SK-N-SH (cell line): ENCODE results near the gene FCGBP. TPM values are rescaled to one million over a fixed set of nuclear protein-coding genes. Genes with fewer than 3 reads are reported as not detected.

Source experiments
- CTCF ChIA-PET: fragments of 300-600, 350-600 bp; formaldehyde crosslinking; extraction: SDS; loops from one replicate; lab custom pipeline; 2021; lab: Yijun Ruan, JAX
- POLR2A ChIA-PET: fragments of 350-600 bp; sonication (Branson Sonifier 250); formaldehyde crosslinking; extraction: SDS; loops from one replicate; lab custom pipeline; 2020; ENCODE audit warnings: antibody characterized with exemption, inconsistent platforms; lab: Yijun Ruan, JAX
- DNase-seq: peaks from one replicate; pipeline ENCODE4 v3.0.0; 2012
- H2AFZ ChIP-seq: fragments of 200-600 bp; sonication (generic); 2 replicates; pipeline ENCODE4 v1.8.1; 2016; ENCODE audit warnings: antibody characterized with exemption, mild to moderate bottlenecking, low read depth
- H3F3A ChIP-seq: fragments of 200-600 bp; sonication (generic); replicated peaks from 2 replicates; pipeline ENCODE3; 2016; ENCODE audit warnings: antibody characterized with exemption, mild to moderate bottlenecking; ENCODE audit not compliant: insufficient read depth
- H3K27ac ChIP-seq, 2 experiments: fragments of 200-500 bp in 1 of 2; fragments of 200-600 bp in 1 of 2; sonication (Bioruptor generic) in 1 of 2; sonication (generic), shearing (Covaris generic) in 1 of 2; 2 replicates each; pipeline versions ENCODE4 v1.5.1 to v1.6.1; 2014 to 2016; ENCODE audit warnings: low read depth in 2 of 2, inconsistent platforms in 1 of 2, low read length in 1 of 2, mild to moderate bottlenecking in 1 of 2, mixed read lengths in 1 of 2
- H3K27me3 ChIP-seq: fragments of 200-600 bp; sonication (generic), shearing (Covaris generic); 2 replicates; pipeline ENCODE4 v1.6.1; 2016; ENCODE audit warnings: mixed run types; ENCODE audit not compliant: insufficient read depth
- H3K36me3 ChIP-seq, 2 experiments: fragments of 200-500 bp in 1 of 2; fragments of 200-600 bp in 1 of 2; sonication (Bioruptor generic) in 1 of 2; sonication (generic) in 1 of 2; replicated peaks in 1 of 2; 2 replicates each; pipeline versions ENCODE3 to v1.5.1; 2014 to 2016; ENCODE audit warnings: low read length in 1 of 2, mild to moderate bottlenecking in 1 of 2; ENCODE audit not compliant: insufficient read depth in 2 of 2, control insufficient read depth in 1 of 2
- H3K4me1 ChIP-seq, 2 experiments: fragments of 200-500 bp in 1 of 2; fragments of 200-600 bp in 1 of 2; sonication (Bioruptor generic) in 1 of 2; sonication (generic), shearing (Covaris generic) in 1 of 2; 2 replicates each; pipeline versions ENCODE4 v1.5.1 to v1.6.1; 2014 to 2016; ENCODE audit warnings: low read depth in 1 of 2, low read length in 1 of 2, mixed run types in 1 of 2; ENCODE audit not compliant: insufficient read depth in 2 of 2, control insufficient read depth in 1 of 2
- H3K4me2 ChIP-seq: fragments of 200-600 bp; sonication (generic), shearing (Covaris generic); 2 replicates; pipeline ENCODE4 v1.6.1; 2017; ENCODE audit warnings: mixed run types
- H3K4me3 ChIP-seq, 2 experiments: fragments of 200-500 bp in 1 of 2; fragments of 200-600 bp in 1 of 2; sonication (Bioruptor generic) in 1 of 2; sonication (generic), shearing (Covaris generic) in 1 of 2; 2 replicates each; pipeline versions ENCODE4 v1.5.1 to v1.8.1; 2014 to 2016; ENCODE audit warnings: low read depth in 2 of 2, inconsistent platforms in 1 of 2, low read length in 1 of 2, mild to moderate bottlenecking in 1 of 2, mixed read lengths in 1 of 2, moderate library complexity in 1 of 2
- H3K79me2 ChIP-seq: fragments of 200-600 bp; sonication (generic); 2 replicates; pipeline ENCODE4 v1.8.1; 2017; ENCODE audit warnings: mild to moderate bottlenecking; ENCODE audit not compliant: insufficient read depth
- H3K9ac ChIP-seq: fragments of 200-600 bp; sonication (generic); 2 replicates; pipeline ENCODE4 v1.6.1; 2017; ENCODE audit warnings: mixed run types
- H3K9me2 ChIP-seq: fragments of 200-600 bp; sonication (generic); 2 replicates; pipeline ENCODE4 v1.6.1; 2017; ENCODE audit warnings: mixed run types
- H3K9me3 ChIP-seq: fragments of 200-600 bp; sonication (generic); 2 replicates; pipeline ENCODE4 v1.6.1; 2017; ENCODE audit warnings: mixed run types, mild to moderate bottlenecking, moderate library complexity
- H4K20me1 ChIP-seq: fragments of 200-600 bp; sonication (generic); 2 replicates; pipeline ENCODE4 v1.6.1; 2017; ENCODE audit warnings: mild to moderate bottlenecking, mixed run types; ENCODE audit not compliant: insufficient read depth
- CHD2 ChIP-seq: fragments of 150-350 bp; IDR thresholded peaks from 2 replicates; pipeline ENCODE4 v1.6.1; 2018; ENCODE audit warnings: low read length; ENCODE audit not compliant: partially characterized antibody
- ELF1 ChIP-seq: IDR thresholded peaks from 2 replicates; pipeline ENCODE4 v1.4.0; 2012
- EZH2phosphoT487 ChIP-seq: fragments of 200-600 bp; sonication (generic); IDR thresholded peaks from 2 replicates; pipeline ENCODE4 v1.6.1; 2017; ENCODE audit warnings: low read depth, mixed run types, mild to moderate bottlenecking, antibody characterized with exemption, moderate library complexity, borderline replicate concordance
- FOXJ3 ChIP-seq: sonication (generic); formaldehyde crosslinking; IDR thresholded peaks from 2 replicates; pipeline ENCODE4 v1.5.1; 2020; ENCODE audit warnings: mild to moderate bottlenecking, missing genetic modification reagents
- GABPA ChIP-seq: IDR thresholded peaks from 2 replicates; pipeline ENCODE4 v1.4.0; 2012; ENCODE audit warnings: low read depth, mild to moderate bottlenecking
- JUND ChIP-seq: IDR thresholded peaks from 2 replicates; pipeline ENCODE4 v1.4.0; 2012
- MEF2A ChIP-seq: IDR thresholded peaks from 2 replicates; pipeline ENCODE4 v1.4.0; 2012; ENCODE audit warnings: low read depth, borderline replicate concordance
- MXI1 ChIP-seq: IDR thresholded peaks from 2 replicates; pipeline ENCODE4 v1.6.1; 2012; ENCODE audit warnings: mild to moderate bottlenecking, low read depth, low read length, improper control_type of control experiment
- NFIC ChIP-seq: IDR thresholded peaks from 2 replicates; pipeline ENCODE4 v1.4.0; 2012; ENCODE audit warnings: borderline replicate concordance
- POLR2AphosphoS5 ChIP-seq: IDR thresholded peaks from 2 replicates; pipeline ENCODE4 v1.6.1; 2012; ENCODE audit warnings: low read depth, low read length
- RCOR1 ChIP-seq: fragments of 150-350 bp; IDR thresholded peaks from 2 replicates; pipeline ENCODE4 v1.6.1; 2017; ENCODE audit warnings: antibody characterized with exemption, low read length
- RXRA ChIP-seq: IDR thresholded peaks from 2 replicates; pipeline ENCODE4 v1.4.0; 2012; ENCODE audit warnings: low read depth, mild to moderate bottlenecking, borderline replicate concordance
- SIN3A ChIP-seq: IDR thresholded peaks from 2 replicates; pipeline ENCODE4 v1.6.1; 2012; ENCODE audit warnings: low read depth, mild to moderate bottlenecking, low read length, moderate library complexity, borderline replicate concordance
- SMC3 ChIP-seq: IDR thresholded peaks from 2 replicates; pipeline ENCODE4 v1.6.1; 2012; ENCODE audit warnings: low read depth, low read length, improper control_type of control experiment
- TAF1 ChIP-seq: IDR thresholded peaks from 2 replicates; pipeline ENCODE4 v1.6.1; 2012; ENCODE audit warnings: low read depth, mild to moderate bottlenecking, low read length, moderate library complexity, borderline replicate concordance
- WGBS: methylation state at CpG from one replicate; pipeline ENCODE4 v1.1.6; 2017; ENCODE audit warnings: low lambda C conversion rate; 5-methylcytosine and 5-hydroxymethylcytosine counted together
- polyA plus RNA-seq, 3 experiments: library from polyadenylated mRNA; depleted of rRNA; stranded (reverse); fragments of >200 nt; gene quantifications; 2 replicates each; pipeline ENCODE4 v1.2.3, GENCODE V29; 2012
- TF ChIP-seq, protein P1 (sequence below): IDR thresholded peaks from 2 replicates; pipeline ENCODE4 v1.4.0; 2012; ENCODE audit warnings: low read depth, borderline replicate concordance
- TF ChIP-seq, protein P2 (sequence below): IDR thresholded peaks from 2 replicates; pipeline ENCODE4 v1.4.0; 2012; ENCODE audit warnings: low read depth
- TF ChIP-seq, protein P3 (sequence below): IDR thresholded peaks from 2 replicates; pipeline ENCODE4 v1.6.1; 2012; ENCODE audit warnings: mild to moderate bottlenecking, low read depth, low read length, moderate library complexity
- TF ChIP-seq, protein P4 (sequence below): fragments of 150-350 bp; IDR thresholded peaks from 2 replicates; pipeline ENCODE4 v1.6.1; 2016; ENCODE audit warnings: mild to moderate bottlenecking, low read depth, low read length

The FCGBP gene
- 0.07 and 0.10 TPM in 2 replicates for polyA plus RNA-seq (2012; rRNA removed)
- 0.01 TPM in 2 replicates for polyA plus RNA-seq (2012; cell fraction: cytosol; rRNA removed)
- polyA plus RNA-seq (2012; cell fraction: nucleus; rRNA removed) = 0.18 and 0.29 TPM in 2 replicates

DNA sequence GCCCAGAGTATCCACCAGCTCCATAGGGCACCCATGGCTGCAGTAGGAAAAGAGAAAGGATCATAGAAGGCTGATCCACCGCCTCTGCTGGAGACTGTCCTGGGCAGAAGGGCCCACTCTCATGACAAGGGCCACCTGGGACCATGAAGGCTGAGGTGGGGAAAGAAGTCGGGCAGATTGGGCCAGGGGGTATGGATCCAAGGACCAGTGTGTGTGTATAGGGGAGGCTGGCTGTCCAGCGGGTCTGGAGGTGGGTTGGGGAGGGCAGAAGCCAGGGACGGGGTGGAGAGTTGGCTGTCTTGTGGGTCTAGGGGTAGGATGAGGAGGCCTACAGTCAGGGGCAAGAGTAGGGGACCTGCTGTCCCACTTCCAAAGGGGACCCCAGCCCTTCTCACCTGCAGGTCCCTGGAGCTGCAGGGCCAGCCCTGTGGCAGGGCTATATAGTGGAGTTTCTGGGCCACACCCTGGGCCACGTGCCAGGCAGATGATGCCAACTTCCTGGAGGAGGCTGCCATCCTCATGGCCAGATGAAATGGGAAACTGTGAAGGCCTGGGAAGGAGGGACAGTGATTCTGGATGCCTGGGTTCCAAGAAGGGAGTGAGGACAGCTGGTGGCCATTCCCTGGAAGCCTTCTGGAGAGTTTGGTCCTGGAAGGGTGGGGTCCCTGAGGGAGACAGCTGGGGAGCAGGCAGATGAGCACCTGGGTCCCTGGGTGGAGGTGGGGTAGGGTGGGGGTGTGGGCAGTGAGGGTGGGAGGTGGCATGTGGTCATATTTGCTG lies at the start of gene FCGBP:
Gene FCGBP (minus strand): TSS at position 51 of the 780 bp plus-strand sequence.
- H3K4me2 ChIP-seq = no peak within 1 kb of the TSS
- H2AFZ ChIP-seq = no peak within 1 kb of the TSS
- no peak for TF ChIP-seq MEF2A
- no peak for TF ChIP-seq FOXJ3
- no peak for TF ChIP-seq JUND
- no peak for TF ChIP-seq RCOR1
- no peak for TF ChIP-seq RXRA
- no peak for TF ChIP-seq EZH2phosphoT487
- TF ChIP-seq GABPA = no peak
- no peak for TF ChIP-seq TAF1
- TF ChIP-seq, protein P1, sequence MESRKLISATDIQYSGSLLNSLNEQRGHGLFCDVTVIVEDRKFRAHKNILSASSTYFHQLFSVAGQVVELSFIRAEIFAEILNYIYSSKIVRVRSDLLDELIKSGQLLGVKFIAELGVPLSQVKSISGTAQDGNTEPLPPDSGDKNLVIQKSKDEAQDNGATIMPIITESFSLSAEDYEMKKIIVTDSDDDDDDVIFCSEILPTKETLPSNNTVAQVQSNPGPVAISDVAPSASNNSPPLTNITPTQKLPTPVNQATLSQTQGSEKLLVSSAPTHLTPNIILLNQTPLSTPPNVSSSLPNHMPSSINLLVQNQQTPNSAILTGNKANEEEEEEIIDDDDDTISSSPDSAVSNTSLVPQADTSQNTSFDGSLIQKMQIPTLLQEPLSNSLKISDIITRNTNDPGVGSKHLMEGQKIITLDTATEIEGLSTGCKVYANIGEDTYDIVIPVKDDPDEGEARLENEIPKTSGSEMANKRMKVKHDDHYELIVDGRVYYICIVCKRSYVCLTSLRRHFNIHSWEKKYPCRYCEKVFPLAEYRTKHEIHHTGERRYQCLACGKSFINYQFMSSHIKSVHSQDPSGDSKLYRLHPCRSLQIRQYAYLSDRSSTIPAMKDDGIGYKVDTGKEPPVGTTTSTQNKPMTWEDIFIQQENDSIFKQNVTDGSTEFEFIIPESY = no peak
- ChIA-PET POLR2A (no interaction called here), CTCF (no interaction called here)
- H3K79me2 ChIP-seq = no peaks in the 10 kb centered on the region
- no peak within 1 kb of the TSS for H3K27ac ChIP-seq
- H3K9me2 ChIP-seq = no peaks in the 10 kb centered on the region
- H3K9me3 ChIP-seq = no peaks in the 10 kb centered on the region
- H4K20me1 ChIP-seq = no peaks in the 10 kb centered on the region
- H3K4me3 ChIP-seq = no peak within 1 kb of the TSS
- H3F3A ChIP-seq = no peaks in the 10 kb centered on the region
- H3K36me3 ChIP-seq = no peaks in the 10 kb centered on the region
- no peak for DNase-seq
- H3K27me3 ChIP-seq = no peaks in the 10 kb centered on the region; the same call in 1 of the 2 replicates
- WGBS = 23% methylated on average over 5 of the region's 5 CpGs
- H3K9ac ChIP-seq = no peak within 1 kb of the TSS
- no peaks in the 10 kb centered on the region for H3K4me1 ChIP-seq

DNA sequence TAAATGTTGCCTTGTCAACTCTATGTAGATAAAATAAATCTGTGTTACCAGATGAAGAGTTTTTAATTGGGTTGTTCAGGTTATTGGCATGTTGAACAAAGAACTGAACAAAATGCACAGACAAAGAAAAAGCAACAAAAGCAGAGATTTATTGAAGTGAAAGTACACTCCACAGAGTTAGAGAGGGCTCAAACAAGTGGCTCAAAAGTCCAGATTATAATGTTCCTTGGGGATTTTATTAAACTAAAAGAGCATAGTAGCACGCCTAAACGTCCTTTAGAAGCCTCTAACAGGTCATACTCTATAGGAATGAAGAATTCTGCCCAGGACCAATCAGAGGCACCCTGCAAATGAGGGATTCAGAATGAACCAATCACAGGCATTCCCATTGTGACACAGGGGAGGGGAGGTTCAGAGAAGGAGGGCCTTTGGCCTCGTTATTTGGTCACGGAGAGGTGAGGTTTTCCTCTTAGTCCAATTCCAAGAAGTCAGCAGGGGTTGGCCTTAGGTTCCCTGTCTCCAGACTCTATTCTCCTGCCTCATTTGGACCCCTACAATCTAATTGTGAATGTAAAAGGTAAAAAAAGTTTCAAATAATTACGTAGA lies 49.4 kb upstream of the FCGBP start:
- Histone ChIP-seq H3K9me2 (no peaks in the 10 kb centered on the region), H3K4me1 (peaks cover 0 to 12% of the 10 kb centered on the region in 2 experiments; a peak in 1 of 4 replicates), H4K20me1 (no peaks in the 10 kb centered on the region), H2AFZ (no peak overlapping the region), H3K4me2 (no peak overlapping the region), H3K79me2 (peaks cover 38% of the 10 kb centered on the region), H3K9ac (no peak overlapping the region), H3K9me3 (peaks cover 27% of the 10 kb centered on the region; the same call in 1 of the 2 replicates), H3K27ac (no peak overlapping the region), H3K4me3 (no peak overlapping the region; a peak in 1 of 4 replicates), H3K27me3 (no peaks in the 10 kb centered on the region), H3F3A (peaks cover 31% of the 10 kb centered on the region), H3K36me3 (peaks cover 30 to 61% of the 10 kb centered on the region in 2 experiments)
- WGBS = 93% methylated on average over 5 of the region's 5 CpGs
- DNase-seq = no peak
- ChIA-PET POLR2A (interaction anchor here (0.8 kb wide), 1 partner anchor 14 kb away, joined by 3 read pairs; no protein-coding TSS in a partner anchor), CTCF (no interaction called here)
- TF ChIP-seq NFIC = no peak
- no peak for TF ChIP-seq MXI1
- TF ChIP-seq SIN3A = no peak
- TF ChIP-seq ELF1 = no peak
- TF ChIP-seq, protein P2, sequence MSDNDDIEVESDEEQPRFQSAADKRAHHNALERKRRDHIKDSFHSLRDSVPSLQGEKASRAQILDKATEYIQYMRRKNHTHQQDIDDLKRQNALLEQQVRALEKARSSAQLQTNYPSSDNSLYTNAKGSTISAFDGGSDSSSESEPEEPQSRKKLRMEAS = no peak
- TF ChIP-seq, protein P3, sequence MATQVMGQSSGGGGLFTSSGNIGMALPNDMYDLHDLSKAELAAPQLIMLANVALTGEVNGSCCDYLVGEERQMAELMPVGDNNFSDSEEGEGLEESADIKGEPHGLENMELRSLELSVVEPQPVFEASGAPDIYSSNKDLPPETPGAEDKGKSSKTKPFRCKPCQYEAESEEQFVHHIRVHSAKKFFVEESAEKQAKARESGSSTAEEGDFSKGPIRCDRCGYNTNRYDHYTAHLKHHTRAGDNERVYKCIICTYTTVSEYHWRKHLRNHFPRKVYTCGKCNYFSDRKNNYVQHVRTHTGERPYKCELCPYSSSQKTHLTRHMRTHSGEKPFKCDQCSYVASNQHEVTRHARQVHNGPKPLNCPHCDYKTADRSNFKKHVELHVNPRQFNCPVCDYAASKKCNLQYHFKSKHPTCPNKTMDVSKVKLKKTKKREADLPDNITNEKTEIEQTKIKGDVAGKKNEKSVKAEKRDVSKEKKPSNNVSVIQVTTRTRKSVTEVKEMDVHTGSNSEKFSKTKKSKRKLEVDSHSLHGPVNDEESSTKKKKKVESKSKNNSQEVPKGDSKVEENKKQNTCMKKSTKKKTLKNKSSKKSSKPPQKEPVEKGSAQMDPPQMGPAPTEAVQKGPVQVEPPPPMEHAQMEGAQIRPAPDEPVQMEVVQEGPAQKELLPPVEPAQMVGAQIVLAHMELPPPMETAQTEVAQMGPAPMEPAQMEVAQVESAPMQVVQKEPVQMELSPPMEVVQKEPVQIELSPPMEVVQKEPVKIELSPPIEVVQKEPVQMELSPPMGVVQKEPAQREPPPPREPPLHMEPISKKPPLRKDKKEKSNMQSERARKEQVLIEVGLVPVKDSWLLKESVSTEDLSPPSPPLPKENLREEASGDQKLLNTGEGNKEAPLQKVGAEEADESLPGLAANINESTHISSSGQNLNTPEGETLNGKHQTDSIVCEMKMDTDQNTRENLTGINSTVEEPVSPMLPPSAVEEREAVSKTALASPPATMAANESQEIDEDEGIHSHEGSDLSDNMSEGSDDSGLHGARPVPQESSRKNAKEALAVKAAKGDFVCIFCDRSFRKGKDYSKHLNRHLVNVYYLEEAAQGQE = no peak
- TF ChIP-seq CHD2 = no peak
- no peak for TF ChIP-seq POLR2AphosphoS5
- TF ChIP-seq, protein P4, sequence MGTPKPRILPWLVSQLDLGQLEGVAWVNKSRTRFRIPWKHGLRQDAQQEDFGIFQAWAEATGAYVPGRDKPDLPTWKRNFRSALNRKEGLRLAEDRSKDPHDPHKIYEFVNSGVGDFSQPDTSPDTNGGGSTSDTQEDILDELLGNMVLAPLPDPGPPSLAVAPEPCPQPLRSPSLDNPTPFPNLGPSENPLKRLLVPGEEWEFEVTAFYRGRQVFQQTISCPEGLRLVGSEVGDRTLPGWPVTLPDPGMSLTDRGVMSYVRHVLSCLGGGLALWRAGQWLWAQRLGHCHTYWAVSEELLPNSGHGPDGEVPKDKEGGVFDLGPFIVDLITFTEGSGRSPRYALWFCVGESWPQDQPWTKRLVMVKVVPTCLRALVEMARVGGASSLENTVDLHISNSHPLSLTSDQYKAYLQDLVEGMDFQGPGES = no peak
- TF ChIP-seq RXRA = no peak
- no peak for TF ChIP-seq SMC3
- TF ChIP-seq RCOR1 = no peak
